Motor neuron (in vitro differentiated cells): Measurements from ENCODE around the gene MED13L. TPM values are rescaled to one million over a fixed set of nuclear protein-coding genes. Genes with fewer than 3 reads are reported as not detected.
A peak's percentile ranks its signal among the peaks of the same experiment; 100 is the strongest.

Experiments
- ATAC-seq, 8 experiments: fragments of 200-7000 bp; cut with Tn5 transposase; replicated peaks in 6 of 8; 2 replicates each; pipeline ENCODE4 v1.8.0; 2021; ENCODE audit warnings: mild to moderate bottlenecking in 8 of 8, moderate library complexity in 8 of 8
- H3K27ac ChIP-seq, 2 donors: fragments of 250-450 bp; sonication (Bioruptor Pico); 2 replicates each; pipeline ENCODE4 v1.9.0; 2021; ENCODE audit warnings: antibody characterized with exemption in 2 of 2, mild to moderate bottlenecking in 2 of 2, moderate library complexity in 1 of 2
- H3K4me1 ChIP-seq, 2 donors: fragments of 250-450 bp; sonication (Bioruptor Pico); replicated peaks in 1 of 2; 2 replicates each; pipeline ENCODE4 v1.6.1; 2021; ENCODE audit warnings: antibody characterized with exemption in 2 of 2, mild to moderate bottlenecking in 2 of 2, moderate library complexity in 1 of 2
- H3K4me3 ChIP-seq, 5 donors: fragments of 250-450 bp; sonication (Bioruptor Pico); 2 replicates each; pipeline ENCODE4 v1.9.0; 2021; ENCODE audit warnings: antibody characterized with exemption in 5 of 5, mild to moderate bottlenecking in 5 of 5, moderate library complexity in 4 of 5
- WGBS, 10 experiments: fragments of 450-650 bp; shearing (Covaris generic); methylation state at CpG; one replicate each; pipeline ENCODE4 v1.0.0; 2022; 5-methylcytosine and 5-hydroxymethylcytosine counted together
- in situ Hi-C, 9 experiments: fragments of 400-800 bp; cut with MboI; loops; one replicate each; pipeline ENCODE4 v1.15.0; 2021; ENCODE audit warnings: low sequenced_read_pairs in 9 of 9, low pct_unique_long_range_greater_than_20kb in 2 of 9; ENCODE audit not compliant: unreplicated experiment in 9 of 9
- total RNA-seq, 8 experiments: library from RNA; unstranded; fragments of 300-600 nt; gene quantifications; 2 replicates each; pipeline versions ENCODE4 v1.2.3 to v1.2.4, GENCODE V29; 2022

Gene MED13L
- total RNA-seq, 8 experiments from 2014 or later, result 40.5 to 90.5 (median 66.7) TPM

GRCh38 chr12:116209503-116209902 is 68.0 kb downstream of the MED13L start:
- WGBS, 10 experiments, result 67 to 100% (median 91%) methylated on average over 1 to 2 of the region's 2 CpGs; no CpG with 5 or more reads in 1 of the 10 experiments
- Histone ChIP-seq H3K4me3 (no peak overlapping the region), H3K27ac (no peak overlapping the region), H3K4me1 (peaks cover 0 to 2% of the 10 kb centered on the region in 2 donors)
- in situ Hi-C loops, result no loop called here
- ATAC-seq, result peak in 2 of 8 experiments; percentile 36 to 53

DNA sequence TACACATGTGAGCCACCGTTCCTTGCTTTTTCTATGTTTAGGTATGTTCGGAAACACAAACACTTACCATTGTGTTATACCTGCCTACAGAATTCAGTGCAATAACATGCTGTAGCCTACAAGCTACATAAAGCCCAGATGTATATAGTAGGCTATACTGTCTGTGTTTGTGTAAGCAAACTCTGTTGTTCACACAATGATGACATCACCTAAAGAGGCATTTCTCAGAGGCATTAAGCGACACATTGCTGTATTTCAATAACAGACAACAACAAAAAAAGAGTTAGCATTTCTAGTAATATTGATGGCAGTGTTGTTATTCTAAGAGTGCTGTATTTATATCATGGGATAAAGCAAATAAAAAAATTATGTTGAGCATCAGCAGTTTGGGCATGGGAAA is 70.2 kb downstream of the MED13L start:
- in situ Hi-C loops, result no loop called here
- Histone ChIP-seq H3K27ac (no peak overlapping the region), H3K4me1 (peaks cover 6 to 7% of the 10 kb centered on the region in 2 donors), H3K4me3 (no peak overlapping the region)
- peak in 1 of 8 experiments; percentile 37 for ATAC-seq
- 84 to 100% (median 100%) methylated on average over 1 to 3 of the region's 3 CpGs; no CpG with 5 or more reads in 1 of the 10 experiments for WGBS, 10 experiments

DNA sequence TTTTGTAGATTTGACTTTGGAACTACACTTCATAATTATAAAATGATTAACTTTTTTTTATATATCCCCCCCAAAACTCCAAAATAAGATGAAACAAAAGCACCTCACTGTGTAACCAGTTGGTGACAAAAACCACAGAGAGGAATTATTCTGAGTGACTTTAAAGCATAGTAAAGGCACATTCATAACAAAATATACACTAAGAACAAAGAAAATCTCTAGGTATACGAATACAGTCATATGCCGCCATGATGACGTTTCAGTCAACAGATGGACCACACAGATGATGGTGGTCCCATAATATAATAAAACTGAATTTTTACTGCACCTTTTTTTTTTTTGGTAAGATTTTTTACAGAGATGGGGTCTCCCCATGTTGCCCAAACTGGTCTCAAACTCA is 70.7 kb downstream of the MED13L start:
- ATAC-seq, result no peak
- WGBS, 10 experiments, result 80 to 100% (median 94%) methylated on average over 1 to 3 of the region's 3 CpGs; no CpG with 5 or more reads in 1 of the 10 experiments

GRCh38 chr12:116204785-116205184 is 72.7 kb downstream of the MED13L start:
- in situ Hi-C loops, result no loop called here
- H3K4me3 ChIP-seq, result no peak overlapping the region
- H3K27ac ChIP-seq, result no peak overlapping the region
- WGBS, 10 experiments, result 88 to 100% (median 97%) methylated on average over 1 to 3 of the region's 3 CpGs; no CpG with 5 or more reads in 2 of the 10 experiments
- no peak for ATAC-seq
- peaks cover 8 to 12% of the 10 kb centered on the region in 2 donors for H3K4me1 ChIP-seq

More for the DNA sequence above, 70.7 kb downstream of the MED13L start:
- H3K27ac ChIP-seq, result no peak overlapping the region
- in situ Hi-C loops, result no loop called here
- H3K4me3 ChIP-seq, result no peak overlapping the region
- H3K4me1 ChIP-seq, result peaks cover 9 to 11% of the 10 kb centered on the region in 2 donors

DNA sequence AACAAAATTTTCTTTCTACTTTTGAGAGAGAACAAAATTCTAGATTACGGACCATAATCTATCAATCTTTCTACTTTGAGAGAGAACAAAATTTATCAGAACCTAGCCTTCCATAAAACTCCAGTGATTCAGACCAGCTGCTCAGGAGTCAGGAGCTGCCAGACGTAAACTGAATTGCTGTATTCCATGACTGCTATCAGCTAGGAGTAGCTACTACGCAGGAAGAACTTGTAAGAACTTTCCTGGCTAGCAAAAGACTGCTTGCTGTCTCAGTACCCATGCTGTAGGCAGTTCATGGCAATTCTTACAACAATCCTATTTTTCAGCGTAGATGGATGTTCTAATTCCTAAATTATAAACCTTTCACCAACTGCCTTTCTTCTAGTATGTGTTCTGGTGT is 73.3 kb downstream of the MED13L start:
- in situ Hi-C loops, result no loop called here
- ATAC-seq, result no peak
- 79 to 100% (median 94%) methylated on average over 1 to 4 of the region's 4 CpGs for WGBS, 10 experiments
- Histone ChIP-seq H3K27ac (no peak overlapping the region), H3K4me1 (peaks cover 8 to 12% of the 10 kb centered on the region in 2 donors), H3K4me3 (no peak overlapping the region)

GRCh38 chr12:116202940-116203339 is 74.6 kb downstream of the MED13L start:
- in situ Hi-C loops, result no loop called here
- no peak overlapping the region for H3K4me3 ChIP-seq
- H3K4me1 ChIP-seq, result peaks cover 8 to 14% of the 10 kb centered on the region in 2 donors
- H3K27ac ChIP-seq, result no peak overlapping the region
- ATAC-seq, result peak in 1 of 8 experiments; percentile 23
- 21 to 93% (median 73%) methylated on average over 1 to 4 of the region's 4 CpGs for WGBS, 10 experiments

GRCh38 chr12:116202433-116202832 is 75.1 kb downstream of the MED13L start:
- in situ Hi-C loops, result no loop called here
- 66 to 100% (median 85%) methylated on average over 1 to 4 of the region's 4 CpGs; no CpG with 5 or more reads in 2 of the 10 experiments for WGBS, 10 experiments
- peak in 4 of 8 experiments; percentile 8 to 76 (median 70) for ATAC-seq
- Histone ChIP-seq H3K27ac (no peak overlapping the region), H3K4me1 (peaks cover 8 to 14% of the 10 kb centered on the region in 2 donors), H3K4me3 (no peak overlapping the region)

- in situ Hi-C loops, result no loop called here
- peak in 3 of 8 experiments; percentile 19 to 36 (median 30) for ATAC-seq
- no peak overlapping the region for H3K4me3 ChIP-seq
- H3K27ac ChIP-seq, result no peak overlapping the region
- H3K4me1 ChIP-seq, result peaks cover 10 to 14% of the 10 kb centered on the region in 2 donors
- 0 to 90% (median 80%) methylated on average over 1 of the region's 1 CpG; no CpG with 5 or more reads in 3 of the 10 experiments for WGBS, 10 experiments
Measured at GRCh38 chr12:116201908-116202307, 75.6 kb downstream of the MED13L start.

GRCh38 chr12:116201359-116201758 is 76.1 kb downstream of the MED13L start:
- WGBS, 10 experiments, result 48 to 100% (median 85%) methylated on average over 1 to 2 of the region's 2 CpGs
- in situ Hi-C loops, result no loop called here
- Histone ChIP-seq H3K4me1 (peaks cover 11 to 14% of the 10 kb centered on the region in 2 donors), H3K4me3 (no peak overlapping the region), H3K27ac (no peak overlapping the region)
- no peak for ATAC-seq

GRCh38 chr12:116200812-116201211 is 76.7 kb downstream of the MED13L start:
- H3K4me1 ChIP-seq, result peaks cover 11 to 14% of the 10 kb centered on the region in 2 donors
- no peak overlapping the region for H3K27ac ChIP-seq
- in situ Hi-C loops, result no loop called here
- no peak overlapping the region for H3K4me3 ChIP-seq
- ATAC-seq, result no peak
- WGBS, 10 experiments, result 40 to 100% (median 90%) methylated on average over 1 of the region's 1 CpG; no CpG with 5 or more reads in 4 of the 10 experiments

DNA sequence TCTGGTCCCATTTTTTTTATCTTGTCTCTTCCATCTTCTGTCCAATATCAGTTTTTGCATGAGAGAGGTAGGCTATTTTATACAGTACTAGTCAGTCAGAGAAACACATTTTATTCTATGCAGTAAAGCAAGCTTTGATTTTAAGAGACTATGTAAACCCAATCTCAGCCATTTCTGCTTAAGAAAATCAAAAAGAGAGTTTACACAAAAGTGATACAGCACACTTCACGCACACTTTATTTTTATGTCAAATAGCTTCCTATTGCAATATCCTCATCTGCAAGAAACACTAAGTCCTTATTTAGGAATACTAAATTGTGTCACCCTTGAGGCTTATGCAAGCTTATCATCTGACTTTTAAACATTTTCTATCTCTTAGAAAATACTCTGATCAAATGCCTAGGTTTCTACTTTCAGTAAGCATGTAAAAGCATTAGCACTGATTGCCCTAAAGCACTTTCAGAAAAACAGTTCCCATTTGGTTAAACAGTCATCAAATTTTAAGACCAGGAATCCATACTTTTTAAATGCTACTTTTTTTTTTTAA is 78.3 kb downstream of the MED13L start:
- no peak overlapping the region for H3K27ac ChIP-seq
- ATAC-seq, result no peak

DNA sequence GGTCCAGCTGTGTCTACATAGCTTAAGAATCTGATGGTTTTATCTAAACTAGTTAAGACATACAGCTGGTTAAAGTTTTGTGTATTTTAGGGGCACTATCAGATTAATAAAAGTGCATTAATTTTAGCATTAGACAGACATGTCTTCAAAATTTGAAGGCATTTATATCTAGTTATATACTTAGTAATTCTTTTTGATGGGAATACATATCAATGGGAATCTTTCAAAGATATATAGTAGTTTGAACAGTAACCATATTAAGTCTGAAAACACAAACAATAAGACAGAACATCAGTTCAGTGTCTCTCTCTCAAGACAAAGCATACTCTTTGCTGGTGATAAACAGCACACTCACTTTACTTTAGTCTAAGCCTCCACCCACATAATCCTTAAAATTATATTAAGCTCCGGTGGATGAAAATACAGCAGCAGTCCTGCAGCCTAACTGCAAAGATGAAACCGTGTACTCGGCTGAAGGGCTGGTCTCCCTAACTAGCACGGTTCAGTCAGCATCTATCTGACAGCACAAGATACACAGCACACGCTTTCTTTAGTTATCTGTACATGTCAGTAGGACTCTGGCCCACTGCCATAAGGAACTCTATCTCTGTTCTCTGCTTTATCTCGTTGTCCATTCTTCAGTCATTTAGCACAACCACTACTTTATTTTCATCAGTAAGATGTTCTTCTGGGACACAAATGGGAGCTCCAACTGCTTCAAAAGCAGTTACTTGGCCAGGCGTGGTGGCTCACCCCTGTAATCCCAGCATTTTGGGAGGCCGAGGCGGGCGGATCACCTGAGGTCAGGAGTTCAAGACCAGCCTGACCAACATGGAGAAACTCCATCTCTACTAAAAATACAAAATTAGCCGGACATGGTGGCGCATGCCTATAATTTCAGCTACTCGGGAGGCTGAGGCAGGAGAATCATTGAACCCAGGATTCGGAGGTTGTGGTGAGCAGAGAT is 80.5 kb downstream of the MED13L start:
- ATAC-seq, result no peak
- in situ Hi-C loops, result no loop called here
- H3K4me3 ChIP-seq, result no peak overlapping the region
- WGBS, 10 experiments, result 59 to 100% (median 92%) methylated on average over 2 to 10 of the region's 14 CpGs
- no peak overlapping the region for H3K27ac ChIP-seq
- H3K4me1 ChIP-seq, result peaks cover 6% of the 10 kb centered on the region in 2 donors

More for the DNA sequence above, 78.3 kb downstream of the MED13L start:
- Histone ChIP-seq H3K4me1 (peaks cover 11 to 14% of the 10 kb centered on the region in 2 donors), H3K4me3 (no peak overlapping the region)
- in situ Hi-C loops, result no loop called here
- 83 to 100% (median 100%) methylated on average over 1 of the region's 1 CpG; no CpG with 5 or more reads in 3 of the 10 experiments for WGBS, 10 experiments

- no peak for ATAC-seq
- in situ Hi-C loops, result no loop called here
- Histone ChIP-seq H3K4me3 (no peak overlapping the region), H3K27ac (no peak overlapping the region), H3K4me1 (peaks cover 2 to 3% of the 10 kb centered on the region in 2 donors)
- WGBS, 10 experiments, result 25 to 82% (median 59%) methylated on average over 1 to 3 of the region's 3 CpGs; no CpG with 5 or more reads in 2 of the 10 experiments
Measured at GRCh38 chr12:116196226-116196625, 81.3 kb downstream of the MED13L start.
